Panc1 (cell line): ENCODE measurements around the gene EXT2. TPM values are rescaled to one million over a fixed set of nuclear protein-coding genes. Genes with fewer than 3 reads are reported as not detected.

Experiments
- ATAC-seq: fragments of 200-7000 bp; cut with Tn5 transposase; 2 replicates; pipeline ENCODE4 v1.9.1; 2020; ENCODE audit warnings: mild to moderate bottlenecking, moderate library complexity
- BruUV-seq: library from RNA; stranded (reverse); fragments of 400-500 nt; replicated peaks from 2 replicates; lab custom pipeline; 2021; lab: Mats Ljungman, UMichigan
- CTCF ChIA-PET: fragments of 300-600 bp; sonication (Branson Sonifier 250); formaldehyde crosslinking; loops from one replicate; lab custom pipeline; 2022; ENCODE audit warnings: antibody characterized with exemption; lab: Charles Lee
- POLR2A ChIA-PET: fragments of 300-600 bp; sonication (Branson Sonifier 250); formaldehyde crosslinking; loops from one replicate; lab custom pipeline; 2022; ENCODE audit warnings: antibody characterized with exemption; lab: Charles Lee
- DNase-seq: peaks from one replicate; pipeline ENCODE4 v3.0.0-alpha.2; 2010; ENCODE audit warnings: low read depth, low spot score
- H3K27ac ChIP-seq: 2 replicates; pipeline ENCODE4 v1.5.1; 2011; ENCODE audit warnings: mild to moderate bottlenecking, low read length, inconsistent platforms
- H3K27me3 ChIP-seq: fragments of 200-500 bp; sonication (Bioruptor generic); 2 replicates; pipeline ENCODE4 v1.6.0; 2014; ENCODE audit warnings: low read length, inconsistent platforms; ENCODE audit not compliant: control insufficient read depth, insufficient read depth
- H3K36me3 ChIP-seq: fragments of 200-500 bp; sonication (Bioruptor generic); 2 replicates; pipeline ENCODE4 v1.5.1; 2014; ENCODE audit warnings: inconsistent platforms, mild to moderate bottlenecking, low read length, moderate library complexity; ENCODE audit not compliant: control insufficient read depth, insufficient read depth
- H3K4me1 ChIP-seq: 2 replicates; pipeline ENCODE4 v1.5.1; 2011; ENCODE audit warnings: inconsistent platforms, mild to moderate bottlenecking, low read length, moderate library complexity; ENCODE audit not compliant: control insufficient read depth, insufficient read depth
- H3K4me3 ChIP-seq, 2 experiments: 2 replicates each; pipeline ENCODE4 v1.5.1; 2011 to 2012; ENCODE audit warnings: low read depth in 2 of 2, low read length in 2 of 2, mild to moderate bottlenecking in 2 of 2, inconsistent platforms in 1 of 2, moderate library complexity in 1 of 2
- H3K9me3 ChIP-seq: fragments of 200-500 bp; sonication (Bioruptor generic); 2 replicates; pipeline ENCODE4 v1.5.1; 2014; ENCODE audit warnings: low read depth, mild to moderate bottlenecking, inconsistent platforms, low read length, moderate library complexity; ENCODE audit not compliant: control insufficient read depth, insufficient read depth
- CTCF ChIP-seq: fragments of 450-650 bp; IDR thresholded peaks from 2 replicates; pipeline ENCODE4 v1.5.1; 2017; ENCODE audit warnings: mild to moderate bottlenecking
- POLR2AphosphoS5 ChIP-seq: IDR thresholded peaks from 2 replicates; pipeline ENCODE4 v1.6.1; 2012; ENCODE audit warnings: mild to moderate bottlenecking, low read depth, low read length, moderate library complexity
- REST ChIP-seq, 2 experiments: IDR thresholded peaks; 2 replicates each; pipeline ENCODE4 v1.6.1; 2011 to 2012; ENCODE audit warnings: low read depth in 2 of 2, control low read depth in 1 of 2, low read length in 1 of 2, mild to moderate bottlenecking in 1 of 2, moderate library complexity in 1 of 2; ENCODE audit not compliant: insufficient read depth in 1 of 2
- SIN3A ChIP-seq: IDR thresholded peaks from 2 replicates; pipeline ENCODE4 v1.6.1; 2012; ENCODE audit warnings: low read depth, mild to moderate bottlenecking, low read length, moderate library complexity, borderline replicate concordance; ENCODE audit not compliant: insufficient read depth
- TCF7L2 ChIP-seq: IDR thresholded peaks from 2 replicates; pipeline ENCODE4 v1.6.1; 2011; ENCODE audit warnings: mild to moderate bottlenecking, low read depth, low read length, inconsistent platforms
- in situ Hi-C: cut with HindIII; loops from 2 replicates; pipeline ENCODE4 v1.10.0; 2016; ENCODE audit warnings: low sequenced_read_pairs, low pct_unique_long_range_greater_than_20kb
- intact Hi-C: fragments of 100-400 bp; cut with micrococcal nuclease; formaldehyde crosslinking; loops from one replicate; pipeline ENCODE4 v1.10.0; 2022; ENCODE audit not compliant: unreplicated experiment
- total RNA-seq: library from RNA; stranded (reverse); gene quantifications from one replicate; pipeline ENCODE4 v1.2.1, GENCODE V29; 2021; ENCODE audit not compliant: unreplicated experiment

EXT2 gene
- total RNA-seq, 1 experiment from 2014 or later, result 57.5 TPM

- intact Hi-C loops, result no loop called here
- no TSS peak for BruUV-seq
- in situ Hi-C loops, result no loop called here
- DNase-seq, result no peak
- no peaks in the 10 kb centered on the region for H3K27me3 ChIP-seq
- ChIA-PET POLR2A (interaction anchor here (0.6 kb wide), 1 partner anchor 264 kb away, joined by 4 read pairs; no protein-coding TSS in a partner anchor), CTCF (no interaction called here)
- H3K4me1 ChIP-seq, result no peaks in the 10 kb centered on the region
- H3K36me3 ChIP-seq, result no peaks in the 10 kb centered on the region
- TF ChIP-seq CTCF, result no peak
- TF ChIP-seq POLR2AphosphoS5, result no peak
- no peak for TF ChIP-seq TCF7L2
- no peak for TF ChIP-seq SIN3A
- no peak for TF ChIP-seq REST (IDR thresholded peaks at IDR 0.05; ENCODE audit: insufficient read depth in 1 of 2, low read depth in 2 of 2, low read length in 1 of 2)
- no peak overlapping the region for H3K27ac ChIP-seq
- ATAC-seq, result no peak
- H3K9me3 ChIP-seq, result no peaks in the 10 kb centered on the region
- H3K4me3 ChIP-seq, result no peak overlapping the region
Observed at GRCh38 chr11:44279483-44279882, 184.0 kb downstream of the EXT2 start.

GRCh38 chr11:44280257-44280656 lies 184.8 kb downstream of the EXT2 start:
- no peaks in the 10 kb centered on the region for H3K27me3 ChIP-seq
- intact Hi-C loops, result loop anchor here (10.0 kb wide), 1 partner anchor 145 kb away; no protein-coding TSS in a partner anchor
- DNase-seq, result no peak
- CTCF ChIA-PET, result no interaction called here
- H3K27ac ChIP-seq, result no peak overlapping the region
- no peak overlapping the region for H3K4me3 ChIP-seq
- H3K36me3 ChIP-seq, result no peaks in the 10 kb centered on the region
- TF ChIP-seq TCF7L2 (no peak), POLR2AphosphoS5 (no peak), SIN3A (no peak), REST (IDR thresholded peaks at IDR 0.05; ENCODE audit: insufficient read depth in 1 of 2, low read depth in 2 of 2, low read length in 1 of 2) (no peak), CTCF (no peak)
- POLR2A ChIA-PET, result interaction anchor here (0.6 kb wide), 1 partner anchor 264 kb away, joined by 4 read pairs; no protein-coding TSS in a partner anchor
- in situ Hi-C loops, result no loop called here
- H3K4me1 ChIP-seq, result no peaks in the 10 kb centered on the region
- no peaks in the 10 kb centered on the region for H3K9me3 ChIP-seq
- no peak for ATAC-seq
- no TSS peak for BruUV-seq
